Mononuclear cell (primary cell): ENCODE measurements around the gene PTCD1. TPM values are rescaled to one million over a fixed set of nuclear protein-coding genes. Genes with fewer than 3 reads are reported as not detected.

ENCODE experiments used
- H3K27me3 ChIP-seq: 2 replicates; pipeline ENCODE4 v1.6.0; 2011; ENCODE audit warnings: low read length, control low read depth; ENCODE audit not compliant: insufficient read depth
- H3K4me1 ChIP-seq: 2 replicates; pipeline ENCODE4 v1.5.1; 2011; ENCODE audit warnings: mild to moderate bottlenecking, low read length, control low read depth; ENCODE audit not compliant: insufficient read depth
- H3K4me3 ChIP-seq: 2 replicates; pipeline ENCODE4 v1.5.1; 2011; ENCODE audit warnings: mild to moderate bottlenecking, low read length, moderate library complexity
- H3K9me3 ChIP-seq: 2 replicates; pipeline ENCODE4 v1.5.1; 2011; ENCODE audit warnings: low read depth, mild to moderate bottlenecking, control low read depth, low read length
- total RNA-seq: library from RNA; depleted of rRNA; stranded (reverse); fragments of >200 nt; gene quantifications from one replicate; pipeline ENCODE4 v1.2.3, GENCODE V29; 2012

Gene PTCD1
- 3.1 TPM for total RNA-seq

- no peaks in the 10 kb centered on the region for H3K9me3 ChIP-seq
- H3K4me1 ChIP-seq, result peaks cover 22% of the 10 kb centered on the region
- H3K4me3 ChIP-seq, result peak within 1 kb of the TSS; percentile 87
- no peaks in the 10 kb centered on the region for H3K27me3 ChIP-seq
These were observed at the start of gene PTCD1, which contains the start of gene CPSF4 for GRCh38 chr7:99438573-99439480. TSS of gene PTCD1 (minus strand) at chr7:99438798. CDS start at chr7:99435242, 3,556 bp downstream. TSS of gene CPSF4 (plus strand) at chr7:99438943. CDS start at chr7:99439083, 140 bp downstream.

GRCh38 chr7:99485094-99485493, 46.5 kb upstream of the PTCD1 start:
- Histone ChIP-seq H3K9me3 (no peaks in the 10 kb centered on the region), H3K27me3 (no peaks in the 10 kb centered on the region), H3K4me3 (no peak overlapping the region), H3K4me1 (no peaks in the 10 kb centered on the region)

- Histone ChIP-seq H3K9me3 (no peaks in the 10 kb centered on the region), H3K4me1 (peaks cover 25% of the 10 kb centered on the region), H3K27me3 (no peaks in the 10 kb centered on the region), H3K4me3 (no peak overlapping the region)
These were observed 40.2 kb upstream of the PTCD1 start for GRCh38 chr7:99478464-99479440.

- Histone ChIP-seq H3K4me1 (peaks cover 35% of the 10 kb centered on the region), H3K27me3 (no peaks in the 10 kb centered on the region), H3K4me3 (no peak overlapping the region), H3K9me3 (no peaks in the 10 kb centered on the region)
These were observed 37.5 kb upstream of the PTCD1 start for GRCh38 chr7:99476107-99476506.

- H3K27me3 ChIP-seq, result no peaks in the 10 kb centered on the region
- no peaks in the 10 kb centered on the region for H3K9me3 ChIP-seq
- peak overlapping the region; percentile 65 for H3K4me3 ChIP-seq
- peaks cover 22% of the 10 kb centered on the region for H3K4me1 ChIP-seq
These were observed 34.7 kb upstream of the PTCD1 start for GRCh38 chr7:99473315-99473596.

- Histone ChIP-seq H3K4me3 (peak within 1 kb of the TSS; percentile 65), H3K4me1 (peaks cover 18% of the 10 kb centered on the region), H3K9me3 (no peaks in the 10 kb centered on the region), H3K27me3 (no peaks in the 10 kb centered on the region)
These were observed 34.1 kb upstream of the PTCD1 start, which contains the start of gene ZNF789 for GRCh38 chr7:99472561-99473314. TSS of gene ZNF789 (plus strand) at chr7:99472890. CDS start at chr7:99476457, 3,567 bp downstream.

- Histone ChIP-seq H3K4me3 (no peak overlapping the region), H3K27me3 (no peaks in the 10 kb centered on the region), H3K4me1 (peaks cover 33% of the 10 kb centered on the region), H3K9me3 (no peaks in the 10 kb centered on the region)
These were observed 30.9 kb upstream of the PTCD1 start for GRCh38 chr7:99469381-99470065.

GRCh38 chr7:99468336-99468918, 29.8 kb upstream of the PTCD1 start:
- Histone ChIP-seq H3K9me3 (no peaks in the 10 kb centered on the region), H3K4me3 (no peak overlapping the region), H3K4me1 (peaks cover 24% of the 10 kb centered on the region), H3K27me3 (no peaks in the 10 kb centered on the region)

GRCh38 chr7:99465421-99465768, 26.8 kb upstream of the PTCD1 start:
- Histone ChIP-seq H3K27me3 (no peaks in the 10 kb centered on the region), H3K4me3 (peak overlapping the region; percentile 57), H3K9me3 (no peaks in the 10 kb centered on the region), H3K4me1 (peaks cover 16% of the 10 kb centered on the region)

GRCh38 chr7:99461221-99461620, 22.6 kb upstream of the PTCD1 start:
- Histone ChIP-seq H3K27me3 (no peaks in the 10 kb centered on the region), H3K9me3 (no peaks in the 10 kb centered on the region), H3K4me3 (no peak overlapping the region), H3K4me1 (peaks cover 12% of the 10 kb centered on the region)

- H3K9me3 ChIP-seq, result no peaks in the 10 kb centered on the region
- no peaks in the 10 kb centered on the region for H3K27me3 ChIP-seq
- peaks cover 9% of the 10 kb centered on the region for H3K4me1 ChIP-seq
- H3K4me3 ChIP-seq, result no peak overlapping the region
These were observed 22.1 kb upstream of the PTCD1 start for GRCh38 chr7:99460651-99461050.

- Histone ChIP-seq H3K4me3 (no peak overlapping the region), H3K9me3 (no peaks in the 10 kb centered on the region), H3K4me1 (no peaks in the 10 kb centered on the region), H3K27me3 (no peaks in the 10 kb centered on the region)
These were observed 20.5 kb upstream of the PTCD1 start for GRCh38 chr7:99459087-99459486.

- Histone ChIP-seq H3K4me3 (no peak overlapping the region), H3K4me1 (no peaks in the 10 kb centered on the region), H3K9me3 (no peaks in the 10 kb centered on the region), H3K27me3 (no peaks in the 10 kb centered on the region)
These were observed 19.3 kb upstream of the PTCD1 start for GRCh38 chr7:99457650-99458493.
